ENCODE results near the gene TAF15.

Gene TAF15

DNA sequence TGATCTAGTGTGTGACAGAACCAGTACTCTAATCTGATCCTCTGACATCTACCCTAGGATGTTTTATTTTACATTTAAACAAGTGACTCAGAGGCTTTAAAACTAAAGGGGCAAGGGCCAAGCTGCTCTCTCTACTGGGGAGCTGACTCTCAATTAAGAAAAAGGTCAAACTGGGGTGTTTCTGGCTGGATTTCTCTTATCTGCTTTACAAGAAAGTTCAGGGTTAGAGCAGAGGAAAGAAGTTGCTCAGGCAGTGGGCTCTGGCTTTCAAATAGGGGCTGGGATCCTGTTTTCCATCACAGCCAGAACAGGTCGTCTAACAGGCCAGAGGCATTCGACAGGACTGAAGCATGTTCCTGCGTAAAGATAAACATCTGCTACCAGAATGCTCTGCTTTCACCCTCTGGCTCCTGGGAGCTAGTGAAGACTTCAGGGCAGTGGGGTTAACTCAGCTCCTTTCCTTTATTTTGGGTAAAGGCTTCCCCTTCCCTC lies 22.3 kb upstream of the TAF15 start:
- DNase-seq (ENCODE audit: low read depth in 1 of 2, low spot score in 1 of 2), result no peak

DNA sequence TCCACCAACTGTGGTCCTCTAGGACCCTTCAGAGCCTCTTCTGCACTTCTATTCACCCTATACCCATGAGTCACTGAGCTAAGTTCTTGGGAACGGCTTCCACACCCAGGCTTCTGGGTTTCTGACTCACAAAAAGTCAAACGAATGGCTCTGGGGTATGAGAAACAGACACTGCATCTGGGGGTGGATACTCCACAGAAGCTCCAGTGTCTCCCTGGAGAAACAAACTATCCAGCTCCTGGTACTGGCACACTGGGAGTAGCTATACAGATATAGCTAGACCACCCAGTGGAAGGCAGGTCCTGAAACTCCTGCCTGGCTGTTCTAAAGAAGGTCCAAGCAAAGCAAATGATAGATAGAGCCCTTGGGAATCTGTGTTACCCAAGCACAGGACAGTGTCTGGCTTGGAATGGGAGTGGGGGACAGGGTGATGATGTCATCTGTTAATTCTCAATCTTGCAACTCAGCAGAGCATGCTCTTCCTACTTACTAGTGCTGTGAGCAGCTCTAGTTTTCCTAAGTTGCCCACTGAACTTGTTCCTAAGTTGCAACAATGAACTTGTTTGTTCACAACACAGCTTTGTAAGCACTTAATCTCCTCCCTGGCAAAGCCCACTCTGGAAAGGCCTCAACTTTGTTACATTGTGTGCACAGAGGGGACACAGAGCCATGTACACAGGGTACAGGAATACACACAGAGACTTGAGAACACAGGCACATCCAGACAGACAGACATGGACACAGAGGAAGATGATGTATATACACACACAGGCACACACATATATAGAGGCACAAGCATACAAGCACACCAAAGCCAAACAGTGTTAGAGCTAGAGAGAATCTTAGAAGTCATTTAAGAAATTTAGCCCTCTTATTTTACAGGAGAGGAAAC lies 20.6 kb upstream of the TAF15 start:
- no peak for DNase-seq (ENCODE audit: low read depth in 1 of 2, low spot score in 1 of 2)

- DNase-seq (ENCODE audit: low read depth in 1 of 2, low spot score in 1 of 2), result no peak
These were observed 18.4 kb upstream of the TAF15 start for GRCh38 chr17:35790841-35791240.

DNA sequence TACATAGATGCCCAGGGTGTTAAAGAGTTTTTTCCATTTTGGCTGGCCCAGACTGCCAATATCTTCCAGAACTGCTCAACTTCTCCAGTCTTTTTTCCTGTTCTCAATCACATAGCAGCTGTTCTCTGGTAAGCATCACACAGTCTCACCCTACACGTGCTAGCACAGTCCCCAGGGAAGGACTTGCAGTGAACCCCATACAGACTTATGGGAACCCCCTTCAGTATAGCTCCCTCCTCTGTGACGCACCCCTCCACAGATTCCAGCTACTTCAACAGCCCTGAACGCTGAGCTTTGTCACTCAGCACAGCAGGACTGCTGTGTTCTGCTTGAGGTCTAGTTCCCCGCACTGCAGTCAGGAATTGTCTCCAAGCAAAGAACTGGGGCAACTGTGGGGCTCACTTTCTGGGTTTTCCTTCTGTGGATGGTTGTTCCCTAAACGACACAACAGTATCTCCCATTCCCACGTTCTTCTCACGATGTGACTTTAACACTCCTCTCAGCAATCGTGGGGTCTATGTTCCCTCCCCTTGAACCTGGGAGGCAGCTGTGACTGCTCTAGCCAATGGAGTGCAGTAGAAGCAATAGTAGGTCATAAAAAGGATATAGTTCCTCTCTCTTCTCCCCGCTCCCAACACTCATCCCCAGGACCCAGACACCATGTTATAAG lies 17.5 kb upstream of the TAF15 start:
- DNase-seq (ENCODE audit: low read depth in 1 of 2, low spot score in 1 of 2), result no peak

DNA sequence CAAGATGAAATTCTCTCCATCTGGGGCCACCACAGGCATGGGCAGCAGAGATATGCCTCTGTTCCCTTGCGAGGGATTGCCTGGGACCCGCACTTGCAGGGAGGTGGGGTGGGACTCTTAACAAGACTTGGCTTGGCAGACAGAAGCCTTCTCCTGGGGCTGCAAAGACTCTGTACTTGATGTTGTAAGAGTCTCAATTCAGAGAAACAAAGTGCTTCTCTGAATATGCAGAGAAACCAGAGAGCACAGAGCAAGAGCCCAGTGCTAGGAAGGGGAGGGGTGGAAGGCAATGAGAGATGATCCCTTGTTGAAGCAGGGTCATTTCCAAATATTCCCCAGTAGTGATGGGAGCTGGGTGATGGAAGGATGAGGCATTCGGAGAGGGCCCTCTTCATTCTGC lies 16.0 kb upstream of the TAF15 start:
- no peak for DNase-seq (ENCODE audit: low read depth in 1 of 2, low spot score in 1 of 2)

DNA sequence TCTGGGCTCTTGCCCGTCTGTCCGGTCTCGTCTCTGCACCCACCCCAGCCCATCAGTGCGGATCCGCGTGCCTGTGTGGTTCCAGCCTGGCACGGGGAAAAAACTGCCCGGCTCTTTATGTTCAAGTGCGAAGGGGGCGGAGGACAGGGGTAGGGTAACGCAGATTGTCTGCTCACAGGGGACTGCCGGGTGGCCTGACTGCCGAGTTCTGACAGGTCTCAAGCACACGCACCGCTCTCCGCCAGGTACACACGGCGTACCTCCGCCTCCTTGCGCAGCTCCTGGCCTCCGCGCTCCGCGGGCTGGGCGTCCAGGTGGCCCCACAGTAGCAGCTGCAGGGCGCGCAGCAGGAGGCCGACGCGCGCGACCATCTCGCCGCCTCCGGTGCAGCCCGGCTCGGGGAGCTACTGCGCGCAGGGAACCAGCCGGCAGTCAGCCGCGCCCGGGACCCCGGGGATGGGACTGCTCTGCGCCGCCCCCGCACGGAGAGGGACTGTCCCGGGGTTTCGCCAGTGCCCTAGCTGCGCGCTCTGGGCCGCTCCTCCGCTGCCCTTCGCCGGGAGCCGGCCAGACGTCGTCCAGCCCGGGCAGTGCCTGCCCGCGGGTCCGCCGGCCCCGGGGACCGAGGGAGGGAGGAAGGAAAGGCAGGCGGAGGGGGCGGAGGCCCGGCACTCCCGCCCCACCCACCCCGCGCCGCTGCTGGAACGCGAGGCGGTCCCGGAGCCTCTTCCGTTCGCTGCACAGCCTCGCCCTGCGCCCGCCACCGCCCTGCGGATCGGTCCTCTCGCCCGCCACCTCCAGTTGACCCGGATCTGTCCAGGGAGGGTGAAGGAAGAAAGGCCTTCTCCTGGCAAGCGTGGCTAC lies 14.0 kb upstream of the TAF15 start, which contains the start of gene MMP28:
MMP28 (minus strand) TSS at position 635 of the 864 bp plus-strand sequence; CDS start at position 371, 264 bp downstream.
- no peak for DNase-seq (ENCODE audit: low read depth in 1 of 2, low spot score in 1 of 2)

- DNase-seq (ENCODE audit: low read depth in 1 of 2, low spot score in 1 of 2), result no peak
These were observed 13.4 kb upstream of the TAF15 start for GRCh38 chr17:35795871-35796265.

DNA sequence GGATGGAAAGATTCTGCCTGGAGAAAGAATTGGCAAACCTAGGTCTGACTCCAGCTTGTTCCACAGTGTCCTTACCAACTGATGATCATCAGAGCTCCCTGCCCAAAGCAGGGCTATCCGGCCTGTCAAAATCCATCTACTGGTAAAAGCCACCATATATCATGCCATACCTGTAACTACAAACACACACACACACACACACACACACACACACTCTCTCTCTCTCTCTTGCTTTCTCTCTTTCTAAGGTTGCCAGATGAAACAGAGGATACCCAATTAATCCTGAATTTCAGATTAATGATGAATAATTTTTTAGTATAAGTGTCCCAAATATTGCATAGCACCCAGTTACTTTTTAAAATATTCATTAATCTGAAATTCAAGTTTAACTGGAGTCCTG lies 12.3 kb upstream of the TAF15 start:
- no peak for DNase-seq (ENCODE audit: low read depth in 1 of 2, low spot score in 1 of 2)

- no peak for DNase-seq (ENCODE audit: low read depth in 1 of 2, low spot score in 1 of 2)
These were observed 11.9 kb upstream of the TAF15 start for GRCh38 chr17:35797370-35797769.

GRCh38 chr17:35797918-35798317 lies 11.4 kb upstream of the TAF15 start:
- no peak for DNase-seq (ENCODE audit: low read depth in 1 of 2, low spot score in 1 of 2)

DNA sequence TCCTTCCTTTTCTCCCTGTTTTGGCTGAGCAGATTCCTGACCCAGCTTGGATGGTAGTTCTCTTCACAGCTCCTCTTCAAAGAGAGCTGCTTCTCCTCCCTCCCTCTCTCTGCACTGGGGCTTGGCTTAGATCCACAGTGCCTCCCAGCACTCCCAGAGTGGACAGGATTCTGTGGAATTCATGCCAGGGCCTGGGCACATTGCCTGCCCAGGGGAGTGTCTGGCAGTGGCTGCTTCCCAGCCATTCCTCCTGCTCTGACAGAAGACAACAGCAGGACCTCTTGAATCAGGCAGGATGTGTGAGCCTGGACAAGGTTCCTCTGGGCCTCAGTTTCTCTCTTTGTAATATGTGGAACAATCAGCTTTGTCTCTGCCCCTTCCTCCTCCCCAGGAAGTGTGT lies 9.3 kb upstream of the TAF15 start:
- no peak for DNase-seq (ENCODE audit: low read depth in 1 of 2, low spot score in 1 of 2)

GRCh38 chr17:35801583-35802224 lies 7.6 kb upstream of the TAF15 start:
- no peak for DNase-seq (ENCODE audit: low read depth in 1 of 2, low spot score in 1 of 2)

DNA sequence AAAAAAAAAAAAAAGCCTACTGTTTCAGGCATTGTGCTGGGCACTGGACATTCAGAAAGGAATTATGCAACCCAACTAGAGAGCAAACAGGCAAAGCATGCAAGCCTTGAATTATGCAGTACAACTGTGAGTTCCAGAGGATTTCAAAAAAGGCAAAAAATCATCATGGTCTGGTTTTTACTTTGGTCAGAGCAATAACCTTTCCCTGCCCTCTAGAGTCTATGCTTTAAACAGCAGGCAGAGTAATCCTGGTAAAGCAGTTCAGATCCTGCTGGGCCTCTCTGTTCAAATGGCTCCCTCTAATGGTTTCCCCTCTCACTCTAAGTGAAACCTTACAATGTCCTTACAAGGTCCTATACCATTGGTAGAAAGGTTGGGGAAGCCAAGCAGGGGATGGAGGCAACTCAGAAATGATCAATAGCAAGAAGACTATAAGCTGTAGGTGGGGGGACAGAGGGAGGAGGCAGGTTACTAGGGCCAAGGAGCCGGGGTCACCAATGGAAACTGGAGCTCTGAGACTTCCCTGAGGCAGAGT lies 4.6 kb upstream of the TAF15 start:
- DNase-seq (ENCODE audit: low read depth in 1 of 2, low spot score in 1 of 2), result peak in 1 of 2 donors; percentile 49

DNA sequence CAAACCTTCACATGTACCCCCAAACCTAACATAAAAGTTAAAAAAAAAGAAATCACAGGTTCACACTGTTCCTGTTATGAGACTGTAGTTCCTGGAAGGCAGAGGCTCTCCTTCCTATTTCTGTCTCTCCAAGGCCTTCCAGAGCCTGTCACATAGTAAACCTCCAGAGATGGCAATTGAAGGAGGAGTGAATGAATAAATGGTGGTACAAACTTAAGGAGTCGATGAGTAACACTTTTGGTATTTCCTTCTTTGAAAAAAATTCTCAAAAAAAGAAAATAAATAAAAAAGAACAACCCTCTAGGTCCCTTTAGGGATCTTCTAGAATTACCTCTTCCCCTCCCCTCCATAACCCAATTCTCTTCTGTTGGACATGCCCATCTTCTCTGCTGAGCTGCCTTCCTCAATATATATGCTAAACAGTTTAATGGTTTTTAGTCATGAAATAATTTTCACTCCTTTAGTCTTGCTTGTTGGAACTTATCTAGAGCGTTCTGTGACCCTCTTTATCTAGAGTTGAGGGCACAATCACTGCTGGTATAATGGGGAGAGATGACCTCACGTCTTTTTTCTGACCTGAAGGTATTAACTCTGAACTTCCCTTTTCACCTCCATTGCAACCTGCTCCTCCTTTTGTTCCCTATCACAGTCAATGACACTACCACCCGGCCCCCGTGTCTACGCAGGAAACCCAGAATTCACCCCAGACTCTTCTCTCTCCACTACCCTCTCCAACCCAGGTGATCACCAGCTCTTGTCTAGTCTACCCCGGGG lies 1.7 kb upstream of the TAF15 start:
- DNase-seq (ENCODE audit: low read depth in 1 of 2, low spot score in 1 of 2), result no peak

DNA sequence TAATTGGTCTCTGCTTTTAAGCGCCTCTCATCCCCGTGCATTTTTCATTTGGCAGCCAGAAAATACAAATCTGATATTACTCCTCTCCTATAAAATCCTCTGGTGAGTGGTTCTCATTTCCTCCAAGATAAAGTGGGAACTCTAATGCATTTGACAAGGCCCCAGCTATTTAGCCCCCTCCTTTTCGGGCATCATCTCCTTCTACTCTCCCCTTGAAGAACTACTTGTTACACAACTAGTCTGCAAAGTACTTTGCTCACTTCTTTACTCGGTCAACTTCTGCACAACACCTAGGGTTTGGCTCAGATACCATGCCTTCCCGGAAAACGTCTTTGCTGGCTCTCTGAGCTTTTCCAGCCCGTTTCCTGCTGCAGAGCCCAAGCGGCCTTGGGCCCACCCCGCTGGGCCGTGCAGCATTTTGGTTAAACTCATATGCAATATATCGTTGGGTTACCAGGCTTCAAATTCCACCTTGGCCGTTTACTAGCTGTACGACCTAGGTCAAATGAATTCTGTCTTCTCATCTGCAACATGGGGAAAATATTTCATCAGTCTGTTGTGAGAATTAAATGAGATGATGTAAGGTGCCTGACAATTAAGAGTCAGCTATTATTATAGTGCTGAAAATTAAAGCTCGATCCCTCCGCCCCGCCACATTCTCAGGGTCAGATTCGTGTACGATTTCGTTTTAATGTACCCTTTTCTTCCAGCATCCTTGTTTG lies 883 bp upstream of the TAF15 start:
- DNase-seq (ENCODE audit: low read depth in 1 of 2, low spot score in 1 of 2), result no peak

GRCh38 chr17:35809855-35810461 lies 674 bp downstream of the TAF15 start:
- peak in 1 of 2 donors; percentile 41 for DNase-seq (ENCODE audit: low read depth in 1 of 2, low spot score in 1 of 2)

GRCh38 chr17:35811759-35812158 lies 2.5 kb downstream of the TAF15 start:
- DNase-seq (ENCODE audit: low read depth in 1 of 2, low spot score in 1 of 2), result no peak

- no peak for DNase-seq (ENCODE audit: low read depth in 1 of 2, low spot score in 1 of 2)
These were observed 3.2 kb downstream of the TAF15 start for GRCh38 chr17:35812456-35812855.

DNA sequence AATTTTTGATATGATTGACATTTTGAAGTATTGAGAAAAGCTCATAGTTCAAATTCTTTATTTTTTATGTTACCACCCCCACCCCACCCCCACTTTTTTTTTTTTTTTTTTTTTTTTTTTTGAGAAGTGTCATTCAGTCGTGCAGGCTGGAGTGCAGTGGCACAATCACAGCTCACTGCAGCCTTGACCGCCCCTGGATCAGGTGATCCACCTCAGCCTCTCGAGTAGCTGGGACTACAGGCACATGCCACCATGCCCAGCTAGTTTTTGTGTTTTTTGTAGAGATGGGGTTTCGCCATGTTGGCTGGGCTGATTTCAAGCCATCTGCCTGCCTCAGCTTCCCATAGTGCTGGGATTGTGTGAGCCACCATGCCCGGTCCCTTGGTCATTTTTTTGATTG lies 7.4 kb downstream of the TAF15 start:
- no peak for DNase-seq (ENCODE audit: low read depth in 1 of 2, low spot score in 1 of 2)
